Neural cell (in vitro differentiated cells): ENCODE data around the gene SLF1.

ENCODE experiments used
- CTCF ChIP-seq: fragments of 450-650 bp; IDR thresholded peaks from 2 replicates; pipeline ENCODE4 v1.5.1; 2014; ENCODE audit warnings: antibody characterized with exemption, mild to moderate bottlenecking, moderate library complexity; ENCODE audit not compliant: poor library complexity, severe bottlenecking
- EP300 ChIP-seq: fragments of 450-650 bp; conservative IDR thresholded peaks from 2 replicates; pipeline ENCODE4 v1.6.1; 2014; ENCODE audit warnings: antibody characterized with exemption, mild to moderate bottlenecking, moderate library complexity; ENCODE audit not compliant: poor library complexity, severe bottlenecking
- EZH2 ChIP-seq: fragments of 200-600, 300-800 bp; shearing (Covaris generic), sonication (generic); IDR thresholded peaks from 2 replicates; pipeline ENCODE4 v1.6.1; 2014; ENCODE audit warnings: antibody characterized with exemption, low read length, borderline replicate concordance, mild to moderate bottlenecking; ENCODE audit not compliant: insufficient read depth, poor library complexity, severe bottlenecking
- MXI1 ChIP-seq: fragments of 450-650 bp; conservative IDR thresholded peaks from 2 replicates; pipeline ENCODE4 v1.6.1; 2014; ENCODE audit warnings: antibody characterized with exemption, mild to moderate bottlenecking; ENCODE audit not compliant: poor library complexity, severe bottlenecking
- POLR2AphosphoS5 ChIP-seq: IDR thresholded peaks from 2 replicates; pipeline ENCODE4 v1.6.1; 2012
- RAD21 ChIP-seq: fragments of 450-650 bp; conservative IDR thresholded peaks from 2 replicates; pipeline ENCODE4 v1.6.1; 2014; ENCODE audit warnings: antibody characterized with exemption, mild to moderate bottlenecking, moderate library complexity
- REST ChIP-seq: IDR thresholded peaks from 2 replicates; pipeline ENCODE4 v1.6.1; 2012; ENCODE audit warnings: borderline replicate concordance
- SMC3 ChIP-seq: fragments of 450-650 bp; conservative IDR thresholded peaks from 2 replicates; pipeline ENCODE4 v1.6.1; 2014; ENCODE audit warnings: antibody characterized with exemption, mild to moderate bottlenecking, moderate library complexity; ENCODE audit not compliant: poor library complexity
- TAF1 ChIP-seq: IDR thresholded peaks from 2 replicates; pipeline ENCODE4 v1.6.1; 2012; ENCODE audit warnings: low read depth

GRCh38 chr5:94694671-94695070 is 76.2 kb downstream of the SLF1 start:
- TF ChIP-seq CTCF = no peak
- TF ChIP-seq TAF1 = no peak
- no peak for TF ChIP-seq SMC3
- no peak for TF ChIP-seq EZH2
- no peak for TF ChIP-seq POLR2AphosphoS5
- no peak for TF ChIP-seq RAD21
- TF ChIP-seq MXI1 = no peak
- TF ChIP-seq REST = no peak
- TF ChIP-seq EP300 = no peak
